Heart left ventricle (tissue), 16 donors: ENCODE data around the gene PKD2L1. TPM values are rescaled to one million over a fixed set of nuclear protein-coding genes. Genes with fewer than 3 reads are reported as not detected.
"Not testable (repeated sequence)": the region's sequence is repeated elsewhere in the genome, so short reads cannot be mapped to it uniquely, and the experiment has no call there.

ENCODE experiments used
- ATAC-seq, 4 donors: fragments of 200-7000 bp; cut with Tn5 transposase; one replicate each; pipeline ENCODE4 v1.9.1; 2020 to 2022; ENCODE audit warnings: moderate library complexity in 4 of 4, mild to moderate bottlenecking in 3 of 4, moderate number of reproducible peaks in 1 of 4
- DNase-seq, 5 donors: peaks; one replicate each; pipeline ENCODE4 v3.0.0-alpha.2; 2020
- H3K27ac ChIP-seq, 12 donors: fragments of 200-600 bp; sonication (generic) in 4 of 12; one replicate each; pipeline versions ENCODE4 v1.5.0 to v1.8.0; 2016 to 2022; ENCODE audit warnings: mild to moderate bottlenecking in 2 of 12
- H3K27me3 ChIP-seq, 9 donors: fragments of 200-600 bp; sonication (generic) in 2 of 9; one replicate each; pipeline versions ENCODE4 v1.5.1 to v1.8.0; 2016 to 2022; ENCODE audit warnings: mild to moderate bottlenecking in 3 of 9
- H3K36me3 ChIP-seq, 9 donors: fragments of 200-600 bp; sonication (generic) in 2 of 9; one replicate each; pipeline versions ENCODE4 v1.5.0 to v1.8.0; 2018 to 2022; ENCODE audit warnings: mild to moderate bottlenecking in 2 of 9
- H3K4me1 ChIP-seq, 12 donors: fragments of 200-600 bp; sonication (generic) in 4 of 12; one replicate each; pipeline versions ENCODE4 v1.5.0 to v1.8.0; 2016 to 2022; ENCODE audit warnings: mild to moderate bottlenecking in 3 of 12
- H3K4me3 ChIP-seq, 12 donors: fragments of 200-600 bp; sonication (generic) in 4 of 12; one replicate each; pipeline versions ENCODE4 v1.5.0 to v1.8.0; 2017 to 2022; ENCODE audit warnings: mild to moderate bottlenecking in 9 of 12, moderate library complexity in 4 of 12
- H3K9me3 ChIP-seq, 12 donors: fragments of 200-600 bp; sonication (generic) in 4 of 12; one replicate each; pipeline versions ENCODE4 v1.5.0 to v1.8.0; 2016 to 2022; ENCODE audit warnings: mild to moderate bottlenecking in 1 of 12
- POLR2A ChIP-seq, 2 donors: fragments of 450-650 bp; IDR thresholded peaks; one replicate each; pipeline ENCODE4 v1.6.1; 2017; ENCODE audit warnings: antibody characterized with exemption in 2 of 2, mild to moderate bottlenecking in 2 of 2, moderate library complexity in 2 of 2
- WGBS, 4 donors: extraction: QIAGEN DNeasy Blood & Tissue Kit in 2 of 4; methylation state at CpG; one replicate each; pipeline versions ENCODE4 v1.1.5 to v1.1.7; 2013 to 2018; 5-methylcytosine and 5-hydroxymethylcytosine counted together
- intact Hi-C, 10 donors: fragments of 100-400 bp; cut with DNase I; formaldehyde crosslinking; loops; one replicate each; pipeline versions ENCODE4 v1.11.1 to v1.14.2; 2022
- polyA plus RNA-seq, 2 donors: library from polyadenylated mRNA; stranded (reverse); fragments of 200-250 nt; gene quantifications; one replicate each; pipeline ENCODE4 v1.2.3, GENCODE V29; 2013
- total RNA-seq, 9 donors: library from RNA; depleted of rRNA in 2 of 9; stranded (reverse); fragments of >200 nt in 2 of 9; fragmentation: NEBNext Ultra II Directional in 3 of 9; extraction: Animal tissue kit (Norgen Biotek cat#: 25700) in 3 of 9; gene quantifications; one replicate each; pipeline versions ENCODE4 v1.1.0 to v1.2.4, GENCODE V29; 2016 to 2023
- TF ChIP-seq, protein P1 (sequence below), 12 donors: fragments of 200-600 bp; sonication (generic) in 4 of 12; IDR thresholded peaks; one replicate each; pipeline versions ENCODE4 v1.5.0 to v1.8.0; 2018 to 2022; ENCODE audit warnings: antibody characterized with exemption in 12 of 12, mild to moderate bottlenecking in 5 of 12
- donor health status: ischemic (EF 13 %, LVEDD 7.1; RV severe dilation, severe dysfunction).
- donor health status: healthy with polysubstance abuse.
- donor health status: DM: no; HTN: yes; CAD: no.
- donor health status: DM: no; HTN: no; CAD: no.
- donor health status: ischemic (EF 25% LVEDD 6.9; RV normal size, moderate dysfunction).
- donor health status: ischemic (EF 25% LVEDD 5.7; RV mildly dilated, moderate dysfunction).
- donor health status: healthy.
- donor health status: DM: yes; HTN: yes; CAD: no.
- donor health status: ischemic (EF 35%, LVEDD 5.7; RV mildly dilated, moderate dysfunction).
- donor health status: nonischemic (EF 11% LVEDD 7.7; RV severe dilation, severe dysfunction).
- donor health status: DM: yes; HTN: yes; CAD: no.
- donor health status: PGD.
- donor health status: ischemic (EF 29% LVEDD 5.4; RV normal size, mild dysfunction).
- donor health status: nonischemic (EF 23%, LVEDD 6.1; RV moderate dilation, normal function).

PKD2L1 gene
- total and polyA plus RNA-seq, 11 donors = not detected

DNA sequence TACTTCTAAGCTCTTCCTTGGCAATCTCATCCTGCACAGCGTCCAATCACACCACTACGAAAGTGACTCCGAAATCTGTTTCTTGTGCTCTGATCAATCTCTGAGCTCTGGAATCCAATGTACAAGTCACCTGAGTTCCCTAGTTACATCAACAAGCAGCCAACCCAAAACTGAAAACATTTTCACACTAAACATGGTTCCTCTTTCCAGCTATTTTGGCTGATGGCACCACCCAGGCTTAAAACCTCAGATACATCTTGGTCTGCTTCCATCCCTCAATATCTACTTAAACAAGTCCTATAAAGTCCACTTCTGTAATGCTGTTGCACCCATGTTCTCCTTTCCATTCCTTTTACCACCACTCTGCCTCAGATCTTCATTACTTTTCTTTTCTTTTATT is 47.1 kb downstream of the PKD2L1 start:
- no peak for TF ChIP-seq POLR2A (IDR thresholded peaks at IDR 0.05)
- WGBS, 4 donors = 94 to 99% (median 96%) methylated on average over 3 of the region's 3 CpGs
- Histone ChIP-seq H3K27me3 (no peaks in the 10 kb centered on the region), H3K36me3 (peaks cover 0 to 59% (median 40%) of the 10 kb centered on the region in 9 donors), H3K9me3 (no peaks in the 10 kb centered on the region), H3K27ac (no peak overlapping the region), H3K4me1 (peaks cover 2 to 51% (median 28%) of the 10 kb centered on the region in 12 donors), H3K4me3 (no peak overlapping the region)
- ATAC-seq (no peak), DNase-seq (no peak)
- intact Hi-C loops = no loop called here

DNA sequence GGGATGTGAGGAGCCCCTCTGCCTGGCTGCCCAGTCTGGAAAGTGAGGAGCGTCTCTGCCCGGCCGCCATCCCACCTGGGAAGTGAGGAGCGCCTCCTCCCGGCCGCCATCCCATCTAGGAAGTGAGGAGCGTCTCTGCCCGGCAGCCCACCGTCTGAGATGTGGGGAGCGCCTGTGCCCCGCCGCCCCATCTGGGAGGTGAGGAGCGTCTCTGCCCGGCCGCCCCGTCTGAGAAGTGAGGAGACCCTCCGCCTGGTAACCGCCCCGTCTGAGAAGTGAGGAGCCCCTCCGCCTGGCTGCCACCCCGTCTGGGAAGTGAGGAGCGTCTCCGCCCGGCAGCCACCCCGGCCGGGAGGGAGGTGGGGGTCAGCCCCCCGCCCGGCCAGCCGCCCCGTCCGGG is 53.1 kb downstream of the PKD2L1 start:
- ATAC-seq, H3K9me3 ChIP-seq, H3K4me3 ChIP-seq, H3K4me1 ChIP-seq, DNase-seq, intact Hi-C loops, H3K27ac ChIP-seq, H3K27me3 ChIP-seq: not testable (repeated sequence)
- peaks cover 0 to 63% (median 51%) of the 10 kb centered on the region in 9 donors for H3K36me3 ChIP-seq
- WGBS, 4 donors = 90 to 95% (median 90%) methylated on average over 17 to 21 of the region's 31 CpGs; no CpG with 5 or more reads in 1 of the 4 donors

DNA sequence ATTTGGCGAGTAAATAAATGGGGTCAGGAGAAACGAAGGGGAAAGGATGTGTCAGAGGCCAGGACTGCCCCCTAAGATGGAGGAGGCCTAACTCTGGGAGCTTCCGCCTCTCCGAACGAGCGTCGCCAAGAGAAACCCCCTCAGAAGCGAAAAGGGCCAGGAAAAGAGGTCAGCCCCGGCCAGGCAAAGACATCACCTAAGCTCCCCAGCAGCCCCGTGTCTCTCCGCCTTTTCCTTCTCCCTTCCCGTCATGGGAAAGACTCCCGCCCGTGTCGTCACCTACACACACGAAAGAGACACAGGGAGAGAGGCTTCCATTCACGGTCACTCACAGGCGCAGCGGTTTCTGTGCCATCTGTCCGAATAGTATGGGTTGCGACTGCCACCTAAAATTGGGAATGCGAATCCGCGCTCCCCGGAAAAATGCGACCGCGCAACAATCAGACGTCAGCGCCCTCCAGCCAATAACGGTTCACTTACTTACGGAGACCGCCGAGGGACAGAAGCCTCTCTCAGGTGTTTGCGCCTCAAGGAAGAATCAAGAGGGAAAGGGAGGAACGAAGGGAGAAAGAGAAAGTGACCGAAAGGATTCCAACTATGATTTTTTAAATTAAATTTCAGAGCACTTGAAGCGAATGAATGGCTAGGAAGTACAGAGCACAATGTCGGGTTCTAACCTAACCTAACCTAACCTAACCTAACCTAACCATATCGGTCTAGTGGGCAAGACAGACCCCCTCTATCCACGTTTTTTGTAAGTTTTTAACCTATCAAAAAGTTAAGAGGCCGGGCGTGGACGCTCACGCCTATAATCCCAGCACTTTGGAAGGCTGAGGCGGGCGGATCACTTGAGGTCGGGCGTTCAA is 62.6 kb downstream of the PKD2L1 start, which contains the start of gene CWF19L1:
Gene CWF19L1, minus strand, starts transcription at position 400 of the 866 bp plus-strand sequence. Its CDS starts 45 bp downstream, at position 355.
- intact Hi-C loops = loop anchor here in 3 of 10 donors (1.0 to 5.0 kb wide), 3 partner anchors 17 to 80 kb away; partner anchors contain the start of genes BLOC1S2 (in 1 of the 3) and ERLIN1 (in 1 of the 3)
- TF ChIP-seq POLR2A (IDR thresholded peaks at IDR 0.05) = peak in 1 of 2 donors; percentile 51
- TF ChIP-seq, protein P1, sequence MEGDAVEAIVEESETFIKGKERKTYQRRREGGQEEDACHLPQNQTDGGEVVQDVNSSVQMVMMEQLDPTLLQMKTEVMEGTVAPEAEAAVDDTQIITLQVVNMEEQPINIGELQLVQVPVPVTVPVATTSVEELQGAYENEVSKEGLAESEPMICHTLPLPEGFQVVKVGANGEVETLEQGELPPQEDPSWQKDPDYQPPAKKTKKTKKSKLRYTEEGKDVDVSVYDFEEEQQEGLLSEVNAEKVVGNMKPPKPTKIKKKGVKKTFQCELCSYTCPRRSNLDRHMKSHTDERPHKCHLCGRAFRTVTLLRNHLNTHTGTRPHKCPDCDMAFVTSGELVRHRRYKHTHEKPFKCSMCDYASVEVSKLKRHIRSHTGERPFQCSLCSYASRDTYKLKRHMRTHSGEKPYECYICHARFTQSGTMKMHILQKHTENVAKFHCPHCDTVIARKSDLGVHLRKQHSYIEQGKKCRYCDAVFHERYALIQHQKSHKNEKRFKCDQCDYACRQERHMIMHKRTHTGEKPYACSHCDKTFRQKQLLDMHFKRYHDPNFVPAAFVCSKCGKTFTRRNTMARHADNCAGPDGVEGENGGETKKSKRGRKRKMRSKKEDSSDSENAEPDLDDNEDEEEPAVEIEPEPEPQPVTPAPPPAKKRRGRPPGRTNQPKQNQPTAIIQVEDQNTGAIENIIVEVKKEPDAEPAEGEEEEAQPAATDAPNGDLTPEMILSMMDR (IDR thresholded peaks at IDR 0.05) = no peak

DNA sequence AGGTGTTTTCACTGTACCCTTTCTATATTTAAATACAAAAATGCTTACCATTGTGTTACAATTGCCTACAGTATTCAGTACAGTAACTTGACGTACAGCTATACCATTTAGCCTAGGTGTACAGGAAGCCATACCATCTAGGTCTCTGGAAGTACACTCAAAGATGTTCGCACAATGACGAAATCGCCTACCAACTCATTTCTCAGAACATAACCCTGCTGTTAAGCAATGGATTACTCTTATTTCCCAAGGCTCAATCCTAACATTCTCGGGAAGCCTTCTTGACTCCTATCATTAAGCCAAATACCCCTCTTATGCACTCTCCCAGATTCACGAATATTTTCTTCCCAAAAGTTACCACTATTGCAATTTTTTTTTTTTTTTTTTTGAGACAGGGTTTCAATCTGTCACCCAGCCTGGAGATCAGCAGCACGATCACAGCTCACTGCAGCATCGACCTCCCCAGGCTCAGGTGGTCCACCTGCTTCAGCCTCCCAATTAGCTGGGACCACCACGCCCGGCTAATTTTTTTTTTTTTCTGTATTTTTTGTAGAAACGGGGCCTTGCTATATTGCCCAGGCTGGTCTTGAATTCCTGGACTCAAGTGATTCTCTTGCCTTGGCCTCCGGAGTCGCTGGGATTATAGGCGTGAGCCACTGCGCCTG is 64.1 kb downstream of the PKD2L1 start:
- ATAC-seq (no peak), DNase-seq (no peak)
- H3K4me1 ChIP-seq = peaks cover 3 to 28% (median 15%) of the 10 kb centered on the region in 12 donors
- no peaks in the 10 kb centered on the region for H3K9me3 ChIP-seq
- 90 to 94% (median 93%) methylated on average over 15 of the region's 15 CpGs for WGBS, 4 donors
- H3K27me3 ChIP-seq = no peaks in the 10 kb centered on the region
- H3K4me3 ChIP-seq = peak overlapping the region in 11 of 12 donors; percentile 66 to 99 (median 92)
- H3K36me3 ChIP-seq = peaks cover 0 to 15% (median 4%) of the 10 kb centered on the region in 9 donors
- intact Hi-C loops = loop anchor here in 2 of 10 donors (2.0 to 5.0 kb wide), 2 partner anchors 19 to 79 kb away; partner anchors contain the start of gene ERLIN1 (in 1 of the 2)
- no peak for TF ChIP-seq POLR2A (IDR thresholded peaks at IDR 0.05)
- TF ChIP-seq, protein P1 (IDR thresholded peaks at IDR 0.05) = no peak
- H3K27ac ChIP-seq = no peak overlapping the region

More for the DNA sequence above, 62.6 kb downstream of the PKD2L1 start, which contains the start of gene CWF19L1:
- Histone ChIP-seq H3K4me3 (peak within 1 kb of the TSS; percentile 66 to 99 (median 90)), H3K9me3 (no peaks in the 10 kb centered on the region), H3K27me3 (no peaks in the 10 kb centered on the region), H3K27ac (peak within 1 kb of the TSS; percentile 2 to 83 (median 74)), H3K36me3 (peaks cover 0 to 5% (median 0%) of the 10 kb centered on the region in 9 donors), H3K4me1 (peaks cover 3 to 28% (median 14%) of the 10 kb centered on the region in 12 donors)
- DNase-seq (peak; percentile 87 to 91 (median 90)), ATAC-seq (peak; percentile 90 to 98 (median 96))
- 2 to 5% (median 3%) methylated on average over 49 of the region's 49 CpGs for WGBS, 4 donors
